Testis (tissue), 2 donors: ENCODE data around the gene GRPR.

Source experiments
- CTCF ChIP-seq, 3 experiments: fragments of 450-650 bp in 2 of 3; fragments of 200-600 bp in 1 of 3; sonication (generic) in 1 of 3; IDR thresholded peaks; one replicate each; pipeline ENCODE4 v1.5.1; 2016 to 2019; ENCODE audit warnings: antibody characterized with exemption in 3 of 3, mild to moderate bottlenecking in 2 of 3, moderate library complexity in 1 of 3
- POLR2A ChIP-seq: fragments of 450-650 bp; IDR thresholded peaks from one replicate; pipeline ENCODE4 v1.6.1; 2017; ENCODE audit warnings: antibody characterized with exemption, mild to moderate bottlenecking, moderate library complexity

- TF ChIP-seq CTCF (IDR thresholded peaks at IDR 0.05) (no peak), POLR2A (no peak)
These were observed 45.6 kb upstream of the GRPR start for GRCh38 chrX:16077811-16078210.
